HepG2 (cell line): ENCODE results near the gene CCDC85C. TPM values are rescaled to one million over a fixed set of nuclear protein-coding genes. Genes with fewer than 3 reads are reported as not detected.

ENCODE experiments used
- ARID5B ChIP-seq: IDR thresholded peaks from 2 replicates; pipeline ENCODE4 v1.4.0; 2020; ENCODE audit warnings: mild to moderate bottlenecking, missing genetic modification reagents
- ATF7 ChIP-seq, 2 experiments: fragments of 450-650 bp in 1 of 2; sonication (generic) in 1 of 2; formaldehyde crosslinking in 1 of 2; IDR thresholded peaks; 2 replicates each; pipeline versions ENCODE4 v1.4.0 to v1.6.1; 2016 to 2020; ENCODE audit warnings: antibody characterized with exemption in 1 of 2, mild to moderate bottlenecking in 1 of 2, missing genetic modification reagents in 1 of 2
- DBP ChIP-seq: sonication (generic); formaldehyde crosslinking; IDR thresholded peaks from 2 replicates; pipeline ENCODE4 v1.4.0; 2020; ENCODE audit warnings: missing genetic modification reagents; ENCODE audit errors: not compliant biosample characterization
- ESRRA ChIP-seq: sonication (generic); formaldehyde crosslinking; IDR thresholded peaks from 2 replicates; pipeline ENCODE4 v1.5.1; 2020; ENCODE audit warnings: mild to moderate bottlenecking, low read depth, missing genetic modification reagents
- FOXM1 ChIP-seq: sonication (generic); formaldehyde crosslinking; IDR thresholded peaks from 2 replicates; pipeline ENCODE4 v1.5.0; 2020; ENCODE audit warnings: missing genetic modification reagents
- HNF4G ChIP-seq, 2 experiments: sonication (generic) in 1 of 2; formaldehyde crosslinking in 1 of 2; IDR thresholded peaks; 2 replicates each; pipeline versions ENCODE4 v1.4.0 to v1.6.1; 2011 to 2020; ENCODE audit warnings: borderline replicate concordance in 2 of 2, low read depth in 2 of 2, mild to moderate bottlenecking in 2 of 2, low read length in 1 of 2, missing genetic modification reagents in 1 of 2, moderate library complexity in 1 of 2
- HNRNPL ChIP-seq: fragments of 200-400 bp; formaldehyde crosslinking; IDR thresholded peaks from 2 replicates; pipeline ENCODE4 v1.6.1; 2017; ENCODE audit warnings: mild to moderate bottlenecking, low read depth, low read length
- ISL2 ChIP-seq: sonication (generic); formaldehyde crosslinking; IDR thresholded peaks from 2 replicates; pipeline ENCODE4 v1.5.0; 2020; ENCODE audit warnings: missing genetic modification reagents
- MAFK ChIP-seq, 2 experiments: IDR thresholded peaks in 1 of 2; conservative IDR thresholded peaks in 1 of 2; 2 replicates each; pipeline ENCODE4 v1.6.1; 2011; ENCODE audit warnings: improper control_type of control experiment in 2 of 2, low read length in 2 of 2
- MED8 ChIP-seq: sonication (generic); formaldehyde crosslinking; IDR thresholded peaks from 2 replicates; pipeline ENCODE4 v1.8.1; 2023; ENCODE audit warnings: mild to moderate bottlenecking, missing genetic modification reagents; ENCODE audit not compliant: insufficient replicate concordance
- PBX2 ChIP-seq: IDR thresholded peaks from 2 replicates; pipeline ENCODE4 v1.6.1; 2016; ENCODE audit warnings: control low read depth
- RBAK ChIP-seq: sonication (generic); formaldehyde crosslinking; IDR thresholded peaks from 2 replicates; pipeline ENCODE4 v1.5.1; 2020; ENCODE audit warnings: mild to moderate bottlenecking, missing genetic modification reagents
- RBM22 ChIP-seq: fragments of 200-400 bp; formaldehyde crosslinking; optimal IDR thresholded peaks from 2 replicates; pipeline ENCODE3; 2017; ENCODE audit warnings: mild to moderate bottlenecking, low read length, moderate library complexity
- SOX6 ChIP-seq, 2 experiments: fragments of 450-650 bp in 1 of 2; sonication (generic) in 1 of 2; formaldehyde crosslinking in 1 of 2; IDR thresholded peaks; 2 replicates each; pipeline versions ENCODE4 v1.4.0 to v1.6.1; 2017 to 2020; ENCODE audit warnings: antibody characterized with exemption in 1 of 2, mild to moderate bottlenecking in 1 of 2, missing genetic modification reagents in 1 of 2
- TBX3 ChIP-seq: fragments of 450-650 bp; IDR thresholded peaks from 2 replicates; pipeline ENCODE4 v1.6.1; 2017; ENCODE audit warnings: antibody characterized with exemption, mild to moderate bottlenecking, inconsistent platforms, borderline replicate concordance
- ZMYM3 ChIP-seq: sonication (generic); formaldehyde crosslinking; IDR thresholded peaks from 2 replicates; pipeline ENCODE4 v1.5.1; 2020; ENCODE audit warnings: mild to moderate bottlenecking, missing genetic modification reagents
- ZNF317 ChIP-seq: sonication (generic); formaldehyde crosslinking; IDR thresholded peaks from 2 replicates; pipeline ENCODE4 v1.5.0; 2020; ENCODE audit warnings: mild to moderate bottlenecking, missing genetic modification reagents
- ZNF543 ChIP-seq: sonication (generic); formaldehyde crosslinking; IDR thresholded peaks from 2 replicates; pipeline ENCODE4 v1.4.0; 2020; ENCODE audit warnings: mild to moderate bottlenecking, missing genetic modification reagents
- ZNF746 ChIP-seq: sonication (generic); formaldehyde crosslinking; IDR thresholded peaks from 2 replicates; pipeline ENCODE4 v1.8.0; 2022; ENCODE audit warnings: mild to moderate bottlenecking, missing genetic modification reagents
- ZNF777 ChIP-seq: sonication (generic); formaldehyde crosslinking; IDR thresholded peaks from 2 replicates; pipeline ENCODE4 v1.4.0; 2020; ENCODE audit warnings: missing genetic modification reagents
- polyA plus RNA-seq, 8 experiments: library from polyadenylated mRNA; depleted of rRNA in 3 of 8; stranded (reverse) in 7 of 8; unstranded in 1 of 8; fragments of >200 nt; fragmentation: Illumina TruSeq in 4 of 8; extraction: Trizol in 4 of 8; gene quantifications; 2 replicates each; pipeline versions ENCODE4 v1.2.1 to v1.2.3, GENCODE V29; 2011 to 2016; ENCODE audit warnings: low read depth in 4 of 8, missing spikeins in 1 of 8, mixed read lengths in 1 of 8; ENCODE audit not compliant: insufficient read depth in 1 of 8
- total RNA-seq, 5 experiments: library from RNA; depleted of rRNA; stranded (reverse); fragments of >200 nt; fragmentation: Illumina TruSeq; extraction: Trizol; gene quantifications; 2 replicates each; pipeline ENCODE4 v1.2.3, GENCODE V29; 2016; ENCODE audit warnings: low read depth in 1 of 5

CCDC85C gene
- total and polyA plus RNA-seq, 2 of the 13 experiments (the other 11 are each of a cell fraction or from before 2014, with no cell fraction given) = 18.8 to 43.8 TPM

- no peak for TF ChIP-seq RBAK
- TF ChIP-seq SOX6 (IDR thresholded peaks at IDR 0.05) = no peak
- peak; percentile 29; the same call in 1 of the 2 replicates for TF ChIP-seq SOX6 (CRISPR knock-in tag; IDR thresholded peaks at IDR 0.05)
- no peak for TF ChIP-seq MAFK (conservative IDR thresholded peaks at IDR 0.05 in 1 of 2, IDR thresholded peaks at IDR 0.05 in 1 of 2; ENCODE audit: low read length in 2 of 2)
- no peak for TF ChIP-seq FOXM1 (CRISPR knock-in tag)
- peak; percentile 30; the same call in 1 of the 2 replicates for TF ChIP-seq ZMYM3 (CRISPR knock-in tag)
- peak; percentile 67 for TF ChIP-seq HNF4G (IDR thresholded peaks at IDR 0.05; ENCODE audit: borderline replicate concordance, low read depth, low read length)
- no peak for TF ChIP-seq HNF4G (CRISPR knock-in tag; IDR thresholded peaks at IDR 0.05; ENCODE audit: borderline replicate concordance, low read depth)
- no peak for TF ChIP-seq TBX3
- TF ChIP-seq DBP (CRISPR knock-in tag) = no peak
- no peak for TF ChIP-seq RBM22
- no peak for TF ChIP-seq ESRRA
- TF ChIP-seq ARID5B (CRISPR knock-in tag) = peak; percentile 21; the same call in 1 of the 2 replicates
- TF ChIP-seq ATF7 (IDR thresholded peaks at IDR 0.05) = no peak
- no peak for TF ChIP-seq ATF7 (CRISPR knock-in tag; IDR thresholded peaks at IDR 0.05)
- TF ChIP-seq ZNF317 (CRISPR knock-in tag) = no peak
- no peak for TF ChIP-seq ISL2 (CRISPR knock-in tag)
- TF ChIP-seq ZNF777 = no peak
- no peak for TF ChIP-seq ZNF543 (CRISPR knock-in tag)
- TF ChIP-seq ZNF746 (CRISPR knock-in tag) = no peak
- no peak for TF ChIP-seq MED8 (CRISPR knock-in tag)
- TF ChIP-seq PBX2 (CRISPR knock-in tag) = no peak
- TF ChIP-seq HNRNPL = peak; percentile 88
Observed at GRCh38 chr14:99586054-99586760, 17.8 kb downstream of the CCDC85C start (continued).
